Astrocyte of the cerebellum (primary cell): ENCODE results near the gene KLHDC4.

Experiments used
- DNase-seq: peaks from one replicate; pipeline ENCODE4 v3.0.0-alpha.2; 2011; ENCODE audit warnings: low read depth
- H3K4me3 ChIP-seq: 2 replicates; pipeline ENCODE4 v1.5.1; 2011; ENCODE audit warnings: mild to moderate bottlenecking, low read depth, low read length, moderate library complexity
- in situ Hi-C: cut with HindIII; loops from 2 replicates; pipeline ENCODE4 v1.10.0; 2017; ENCODE audit warnings: low sequenced_read_pairs
- TF ChIP-seq, protein P1 (sequence below): IDR thresholded peaks from 2 replicates; pipeline ENCODE4 v1.5.1; 2012; ENCODE audit warnings: low read length, low read depth, moderate library complexity, mild to moderate bottlenecking; ENCODE audit errors: missing control alignments

Gene KLHDC4

GRCh38 chr16:87674419-87674818, 91.4 kb downstream of the KLHDC4 start:
- no peak overlapping the region for H3K4me3 ChIP-seq
- no peak for DNase-seq
- TF ChIP-seq, protein P1, sequence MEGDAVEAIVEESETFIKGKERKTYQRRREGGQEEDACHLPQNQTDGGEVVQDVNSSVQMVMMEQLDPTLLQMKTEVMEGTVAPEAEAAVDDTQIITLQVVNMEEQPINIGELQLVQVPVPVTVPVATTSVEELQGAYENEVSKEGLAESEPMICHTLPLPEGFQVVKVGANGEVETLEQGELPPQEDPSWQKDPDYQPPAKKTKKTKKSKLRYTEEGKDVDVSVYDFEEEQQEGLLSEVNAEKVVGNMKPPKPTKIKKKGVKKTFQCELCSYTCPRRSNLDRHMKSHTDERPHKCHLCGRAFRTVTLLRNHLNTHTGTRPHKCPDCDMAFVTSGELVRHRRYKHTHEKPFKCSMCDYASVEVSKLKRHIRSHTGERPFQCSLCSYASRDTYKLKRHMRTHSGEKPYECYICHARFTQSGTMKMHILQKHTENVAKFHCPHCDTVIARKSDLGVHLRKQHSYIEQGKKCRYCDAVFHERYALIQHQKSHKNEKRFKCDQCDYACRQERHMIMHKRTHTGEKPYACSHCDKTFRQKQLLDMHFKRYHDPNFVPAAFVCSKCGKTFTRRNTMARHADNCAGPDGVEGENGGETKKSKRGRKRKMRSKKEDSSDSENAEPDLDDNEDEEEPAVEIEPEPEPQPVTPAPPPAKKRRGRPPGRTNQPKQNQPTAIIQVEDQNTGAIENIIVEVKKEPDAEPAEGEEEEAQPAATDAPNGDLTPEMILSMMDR: no peak
- in situ Hi-C loops: no loop called here

DNA sequence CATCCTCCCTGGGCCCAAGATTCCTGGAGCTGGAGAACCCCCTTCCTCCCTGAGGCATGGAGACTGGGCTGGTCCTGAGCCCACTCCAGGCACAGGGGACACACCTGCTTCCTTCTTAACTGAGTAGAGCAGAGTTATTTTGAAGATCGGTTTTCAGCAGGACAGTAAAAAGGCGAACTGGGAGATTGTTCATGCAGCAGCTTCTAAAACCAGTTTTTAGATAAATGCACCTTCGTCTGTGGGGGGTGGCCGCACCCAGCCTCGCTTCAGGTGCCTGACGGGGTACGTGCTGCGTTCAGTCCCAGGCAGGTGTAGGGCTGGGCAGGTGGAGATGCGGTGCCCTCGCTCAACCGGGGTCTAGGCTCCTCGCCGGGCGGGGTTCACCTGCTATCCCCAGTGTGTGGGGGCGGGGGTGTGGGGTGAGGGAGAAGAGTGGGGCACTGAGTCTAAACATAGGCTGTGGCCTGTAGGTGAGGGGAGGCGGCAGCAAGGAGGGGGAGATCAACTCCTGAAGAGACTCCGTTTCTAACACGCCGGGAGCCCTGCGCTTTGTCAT, 94.0 kb downstream of the KLHDC4 start:
- DNase-seq: no peak
- no peak overlapping the region for H3K4me3 ChIP-seq
- TF ChIP-seq, protein P1: no peak
- in situ Hi-C loops: no loop called here

DNA sequence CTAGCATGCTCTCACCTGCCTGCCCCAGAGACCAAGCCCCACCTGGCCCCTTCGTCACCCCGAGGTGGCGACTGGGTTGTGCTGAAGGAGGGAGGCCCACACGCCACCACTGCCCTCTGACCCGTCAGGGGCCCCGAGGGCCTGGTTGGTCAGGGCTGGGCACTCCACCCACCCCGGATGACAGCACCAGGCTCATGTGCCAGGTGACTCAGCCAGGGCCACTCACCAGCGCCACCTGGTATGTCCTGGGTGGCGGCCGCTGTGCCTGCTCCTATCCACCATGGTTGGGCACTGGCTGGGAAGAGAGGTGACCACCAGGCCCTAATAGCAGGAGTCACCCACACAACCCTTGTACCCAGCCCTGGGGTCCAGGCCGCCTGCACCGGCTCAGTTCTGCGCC, 94.6 kb downstream of the KLHDC4 start:
- H3K4me3 ChIP-seq: no peak overlapping the region
- TF ChIP-seq, protein P1: no peak
- DNase-seq: no peak
- in situ Hi-C loops: no loop called here

DNA sequence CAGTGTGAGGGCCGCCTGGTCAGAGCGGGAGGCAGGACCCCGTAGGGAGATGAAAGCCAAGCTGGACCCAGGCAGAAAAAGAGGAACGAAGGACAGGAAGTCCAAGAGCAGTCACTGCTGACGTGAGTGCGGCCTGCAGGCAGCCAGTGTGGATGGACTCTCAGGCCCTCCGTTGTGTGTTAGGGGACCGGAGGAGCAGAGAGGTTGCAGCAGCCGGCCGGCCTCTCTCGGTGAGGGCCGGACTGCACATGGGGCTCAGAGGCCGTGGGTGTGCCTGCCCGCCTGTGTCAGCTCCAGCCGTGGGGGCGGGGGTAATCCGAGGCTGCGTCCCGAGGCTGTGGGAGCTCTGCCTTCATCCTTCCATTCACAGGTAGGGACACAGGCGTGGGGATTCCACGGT, 96.1 kb downstream of the KLHDC4 start:
- in situ Hi-C loops: no loop called here

DNA sequence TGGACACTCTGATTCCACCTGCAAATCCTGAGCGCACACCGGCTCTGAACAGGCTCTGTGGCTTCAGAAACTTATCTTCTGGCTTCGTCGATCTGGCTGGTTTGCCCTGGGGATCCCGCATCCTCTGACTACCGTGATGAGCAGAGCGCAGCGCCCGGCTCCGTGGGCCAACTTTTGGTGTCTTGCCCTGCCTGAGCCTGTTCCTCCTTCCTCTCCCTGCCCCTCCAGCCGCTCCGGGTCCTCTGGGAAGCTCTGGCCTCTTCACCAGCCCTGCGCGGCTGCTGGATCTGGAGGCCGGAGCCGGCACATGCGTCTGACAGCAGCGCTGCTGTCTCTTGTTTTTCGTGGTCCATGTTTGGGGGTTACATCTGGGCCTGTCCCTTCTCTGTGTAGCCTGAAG, 97.8 kb downstream of the KLHDC4 start:
- TF ChIP-seq, protein P1: no peak
- DNase-seq: no peak
- in situ Hi-C loops: no loop called here
- H3K4me3 ChIP-seq: no peak overlapping the region

More for the DNA sequence above, 96.1 kb downstream of the KLHDC4 start:
- DNase-seq: no peak
- TF ChIP-seq, protein P1: no peak
- H3K4me3 ChIP-seq: no peak overlapping the region

DNA sequence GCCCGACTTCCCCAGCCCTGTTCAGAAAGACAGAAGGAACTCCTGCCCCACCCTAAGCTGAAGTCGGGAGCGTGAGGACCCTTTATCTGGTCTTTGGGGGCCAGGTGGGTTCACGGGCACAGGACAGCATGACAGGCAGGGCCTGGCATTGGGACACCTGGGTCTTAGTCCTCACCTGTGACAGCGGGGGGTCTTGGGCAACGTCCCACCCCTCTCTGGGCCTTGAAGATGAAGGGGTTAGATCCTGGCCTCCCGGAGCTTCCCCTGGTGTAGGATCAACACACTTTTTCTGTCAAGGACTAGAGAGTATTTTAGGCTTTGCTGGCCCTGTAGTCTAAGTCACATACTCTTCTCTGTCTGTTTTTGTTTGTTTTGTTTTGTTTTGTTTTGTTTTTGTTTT, 98.3 kb downstream of the KLHDC4 start:
- DNase-seq: no peak
- TF ChIP-seq, protein P1: no peak
- H3K4me3 ChIP-seq: no peak overlapping the region
- in situ Hi-C loops: no loop called here
